ENCODE results near the gene FABP2. TPM values are rescaled to one million over a fixed set of nuclear protein-coding genes. Genes with fewer than 3 reads are reported as not detected.
"Not testable (repeated sequence)": the region's sequence is repeated elsewhere in the genome, so short reads cannot be mapped to it uniquely, and the experiment has no call there.

FABP2 gene
- not detected for polyA plus RNA-seq (2013, experiment 1 of 2)
- polyA plus RNA-seq (2013, experiment 2 of 2): not detected

- no peak within 1 kb of the TSS for H2BK5ac ChIP-seq (ENCODE audit: low read depth, low read length, poor library complexity, severe bottlenecking)
- H3K79me1 ChIP-seq (replicated peaks; ENCODE audit: low read length, poor library complexity, severe bottlenecking): no peaks in the 10 kb centered on the region
- no peak within 1 kb of the TSS for H3K9ac ChIP-seq (ENCODE audit: low read length)
- no peaks in the 10 kb centered on the region for H3K27me3 ChIP-seq (ENCODE audit: control insufficient read depth in 1 of 2, insufficient read depth in 1 of 2, low read length in 2 of 2)
- H3K4me2 ChIP-seq (ENCODE audit: low read length, poor library complexity, severe bottlenecking): no peak within 1 kb of the TSS
- no peak within 1 kb of the TSS for H2BK15ac ChIP-seq (ENCODE audit: low read depth, poor library complexity, severe bottlenecking)
- H2AK5ac ChIP-seq (ENCODE audit: low read length, severe bottlenecking): no peak within 1 kb of the TSS
- H4K8ac ChIP-seq (ENCODE audit: low read length): no peak within 1 kb of the TSS
- no peak within 1 kb of the TSS for H3K4me3 ChIP-seq (ENCODE audit: insufficient read depth in 1 of 2, low read depth in 1 of 2, low read length in 2 of 2)
- no peaks in the 10 kb centered on the region for H3K36me3 ChIP-seq (ENCODE audit: control insufficient read depth in 1 of 2, insufficient read depth in 2 of 2, low read depth in 1 of 2, low read length in 2 of 2)
- no peak within 1 kb of the TSS for H2BK120ac ChIP-seq (ENCODE audit: low read depth, low read length)
- H3K23ac ChIP-seq (ENCODE audit: low read length in 2 of 2): no peak within 1 kb of the TSS
- no peak within 1 kb of the TSS for H3K27ac ChIP-seq (ENCODE audit: low read length, poor library complexity, severe bottlenecking)
- no peaks in the 10 kb centered on the region for H3K9me3 ChIP-seq (ENCODE audit: control insufficient read depth, low read length)
- 92% methylated on average over 2 of the region's 6 CpGs for WGBS
- DNase-seq: no peak
- no peaks in the 10 kb centered on the region for H3K4me1 ChIP-seq (ENCODE audit: control insufficient read depth, insufficient read depth, low read depth, low read length)
- no peak within 1 kb of the TSS for H3K4ac ChIP-seq (ENCODE audit: low read depth in 1 of 2, low read length in 2 of 2)
- H4K91ac ChIP-seq (ENCODE audit: low read length): no peak within 1 kb of the TSS
- no peak within 1 kb of the TSS for H3K14ac ChIP-seq (ENCODE audit: low read length in 2 of 2)
- H2AFZ ChIP-seq (ENCODE audit: low read depth, low read length): no peak within 1 kb of the TSS
- no peak within 1 kb of the TSS for H2BK12ac ChIP-seq (ENCODE audit: low read length in 2 of 2)
- no peak within 1 kb of the TSS for H3K18ac ChIP-seq (ENCODE audit: low read depth in 1 of 2, low read length in 2 of 2)
Observed at GRCh38 chr4:119321921-119322687, at the start of gene FABP2. TSS of gene FABP2 (minus strand) at chr4:119322138. CDS start at chr4:119322102, 36 bp downstream.

GRCh38 chr4:119370951-119371683 is 49.2 kb upstream of the FABP2 start:
- not testable (repeated sequence) for H4K8ac ChIP-seq (ENCODE audit: low read length); DNase-seq; H2BK15ac ChIP-seq (ENCODE audit: low read depth, poor library complexity, severe bottlenecking); H4K91ac ChIP-seq (ENCODE audit: low read length); H2BK120ac ChIP-seq (ENCODE audit: low read depth, low read length); H3K9me3 ChIP-seq (ENCODE audit: control insufficient read depth, low read length); H2BK5ac ChIP-seq (ENCODE audit: low read depth, low read length, poor library complexity, severe bottlenecking); H3K4me3 ChIP-seq (ENCODE audit: insufficient read depth in 1 of 2, low read depth in 1 of 2, low read length in 2 of 2); H3K27me3 ChIP-seq (ENCODE audit: control insufficient read depth in 1 of 2, insufficient read depth in 1 of 2, low read length in 2 of 2); H3K79me1 ChIP-seq (replicated peaks; ENCODE audit: low read length, poor library complexity, severe bottlenecking); H3K4me2 ChIP-seq (ENCODE audit: low read length, poor library complexity, severe bottlenecking); H2BK12ac ChIP-seq (ENCODE audit: low read length in 2 of 2); H2AFZ ChIP-seq (ENCODE audit: low read depth, low read length); H3K14ac ChIP-seq (ENCODE audit: low read length in 2 of 2); H2AK5ac ChIP-seq (ENCODE audit: low read length, severe bottlenecking); H3K4me1 ChIP-seq (ENCODE audit: control insufficient read depth, insufficient read depth, low read depth, low read length); H3K4ac ChIP-seq (ENCODE audit: low read depth in 1 of 2, low read length in 2 of 2); H3K9ac ChIP-seq (ENCODE audit: low read length); H3K27ac ChIP-seq (ENCODE audit: low read length, poor library complexity, severe bottlenecking); H3K18ac ChIP-seq (ENCODE audit: low read depth in 1 of 2, low read length in 2 of 2); H3K23ac ChIP-seq (ENCODE audit: low read length in 2 of 2); H3K36me3 ChIP-seq (ENCODE audit: control insufficient read depth in 1 of 2, insufficient read depth in 2 of 2, low read depth in 1 of 2, low read length in 2 of 2)
- no CpG with 5 or more reads among the region's 3 CpGs for WGBS

GRCh38 chr4:119370392-119370791 is 48.5 kb upstream of the FABP2 start:
- not testable (repeated sequence) for H3K79me1 ChIP-seq (replicated peaks; ENCODE audit: low read length, poor library complexity, severe bottlenecking); H3K4me3 ChIP-seq (ENCODE audit: insufficient read depth in 1 of 2, low read depth in 1 of 2, low read length in 2 of 2); H2BK120ac ChIP-seq (ENCODE audit: low read depth, low read length); H2AK5ac ChIP-seq (ENCODE audit: low read length, severe bottlenecking); DNase-seq; H4K91ac ChIP-seq (ENCODE audit: low read length); H3K27ac ChIP-seq (ENCODE audit: low read length, poor library complexity, severe bottlenecking); H4K8ac ChIP-seq (ENCODE audit: low read length); H2BK5ac ChIP-seq (ENCODE audit: low read depth, low read length, poor library complexity, severe bottlenecking); H3K36me3 ChIP-seq (ENCODE audit: control insufficient read depth in 1 of 2, insufficient read depth in 2 of 2, low read depth in 1 of 2, low read length in 2 of 2); H3K4me1 ChIP-seq (ENCODE audit: control insufficient read depth, insufficient read depth, low read depth, low read length); H3K18ac ChIP-seq (ENCODE audit: low read depth in 1 of 2, low read length in 2 of 2); H3K23ac ChIP-seq (ENCODE audit: low read length in 2 of 2); H3K4me2 ChIP-seq (ENCODE audit: low read length, poor library complexity, severe bottlenecking); H3K9ac ChIP-seq (ENCODE audit: low read length); H3K27me3 ChIP-seq (ENCODE audit: control insufficient read depth in 1 of 2, insufficient read depth in 1 of 2, low read length in 2 of 2); H3K4ac ChIP-seq (ENCODE audit: low read depth in 1 of 2, low read length in 2 of 2); H2BK12ac ChIP-seq (ENCODE audit: low read length in 2 of 2); H3K14ac ChIP-seq (ENCODE audit: low read length in 2 of 2); H2BK15ac ChIP-seq (ENCODE audit: low read depth, poor library complexity, severe bottlenecking); H2AFZ ChIP-seq (ENCODE audit: low read depth, low read length); H3K9me3 ChIP-seq (ENCODE audit: control insufficient read depth, low read length)
- 72% methylated on average over 3 of the region's 5 CpGs for WGBS

- H3K27ac ChIP-seq (ENCODE audit: low read length, poor library complexity, severe bottlenecking); H2BK120ac ChIP-seq (ENCODE audit: low read depth, low read length); H3K9ac ChIP-seq (ENCODE audit: low read length); H3K36me3 ChIP-seq (ENCODE audit: control insufficient read depth in 1 of 2, insufficient read depth in 2 of 2, low read depth in 1 of 2, low read length in 2 of 2); H2BK12ac ChIP-seq (ENCODE audit: low read length in 2 of 2); H2BK15ac ChIP-seq (ENCODE audit: low read depth, poor library complexity, severe bottlenecking); H3K9me3 ChIP-seq (ENCODE audit: control insufficient read depth, low read length); H3K14ac ChIP-seq (ENCODE audit: low read length in 2 of 2); H3K18ac ChIP-seq (ENCODE audit: low read depth in 1 of 2, low read length in 2 of 2); H2AFZ ChIP-seq (ENCODE audit: low read depth, low read length); H3K4ac ChIP-seq (ENCODE audit: low read depth in 1 of 2, low read length in 2 of 2); H2AK5ac ChIP-seq (ENCODE audit: low read length, severe bottlenecking); H3K4me2 ChIP-seq (ENCODE audit: low read length, poor library complexity, severe bottlenecking); DNase-seq; H3K4me3 ChIP-seq (ENCODE audit: insufficient read depth in 1 of 2, low read depth in 1 of 2, low read length in 2 of 2); H4K91ac ChIP-seq (ENCODE audit: low read length); H3K23ac ChIP-seq (ENCODE audit: low read length in 2 of 2); H3K27me3 ChIP-seq (ENCODE audit: control insufficient read depth in 1 of 2, insufficient read depth in 1 of 2, low read length in 2 of 2); H3K4me1 ChIP-seq (ENCODE audit: control insufficient read depth, insufficient read depth, low read depth, low read length); H4K8ac ChIP-seq (ENCODE audit: low read length); H3K79me1 ChIP-seq (replicated peaks; ENCODE audit: low read length, poor library complexity, severe bottlenecking); H2BK5ac ChIP-seq (ENCODE audit: low read depth, low read length, poor library complexity, severe bottlenecking): not testable (repeated sequence)
- WGBS: 83% methylated on average over 4 of the region's 7 CpGs
Observed at GRCh38 chr4:119366802-119367201, 44.9 kb upstream of the FABP2 start.
